GM10266 (cell line): ENCODE results near the gene LRRC36.

Source experiments
- DNase-seq: peaks from one replicate; pipeline ENCODE4 v3.0.0; 2012; ENCODE audit errors: extremely low spot score
- CTCF ChIP-seq: IDR thresholded peaks from 2 replicates; pipeline ENCODE4 v1.5.1; 2012; ENCODE audit warnings: mild to moderate bottlenecking, low read depth; ENCODE audit not compliant: control insufficient read depth, insufficient read depth; ENCODE audit errors: missing control alignments

LRRC36 gene

GRCh38 chr16:67417333-67418061 lies 90.9 kb downstream of the LRRC36 start:
- TF ChIP-seq CTCF = no peak
- no peak for DNase-seq

DNA sequence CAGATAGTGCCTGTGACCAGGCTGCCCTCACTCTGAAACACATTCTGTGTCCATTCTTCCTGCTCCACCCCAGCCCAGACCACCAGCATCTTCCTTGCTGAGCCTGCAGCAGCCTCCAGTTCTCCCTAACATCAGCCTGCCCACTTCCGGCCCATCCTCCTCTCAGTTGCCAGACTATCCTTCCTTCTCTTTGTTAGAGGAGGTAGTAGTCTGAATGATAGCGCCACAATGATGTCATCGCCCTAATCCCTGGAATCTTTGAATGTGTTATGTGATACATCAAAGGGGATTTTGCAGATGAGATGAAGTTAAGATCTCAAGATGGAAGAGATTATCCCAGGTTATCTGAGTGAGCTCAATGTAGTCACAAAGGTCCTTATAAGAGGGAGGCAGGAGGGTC lies 92.9 kb downstream of the LRRC36 start:
- DNase-seq = no peak
- TF ChIP-seq CTCF = no peak

- DNase-seq = no peak
Observed at GRCh38 chr16:67419931-67420330, 93.3 kb downstream of the LRRC36 start.

GRCh38 chr16:67421030-67421429 lies 94.4 kb downstream of the LRRC36 start:
- TF ChIP-seq CTCF = no peak
- no peak for DNase-seq

More at GRCh38 chr16:67419931-67420330, 93.3 kb downstream of the LRRC36 start:
- no peak for TF ChIP-seq CTCF

DNA sequence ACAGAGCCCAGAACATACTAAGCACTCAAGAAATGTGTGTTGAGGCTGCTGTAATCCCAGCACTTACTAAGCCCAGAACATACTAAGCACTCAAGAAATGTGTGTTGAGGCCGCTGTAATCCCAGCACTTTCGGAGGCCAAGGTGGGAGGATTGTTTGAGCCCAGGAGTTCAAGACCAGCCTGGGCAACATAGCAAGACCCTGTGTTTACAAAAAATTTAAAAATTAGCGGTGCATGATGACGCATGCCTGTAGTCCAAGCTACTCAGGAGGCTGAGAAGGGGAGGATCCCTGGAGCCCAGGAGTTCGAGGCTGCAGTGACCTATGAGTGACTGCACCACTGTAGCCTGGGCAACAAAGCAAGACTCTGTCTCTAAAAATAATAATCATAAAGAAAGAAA lies 96.4 kb downstream of the LRRC36 start:
- no peak for TF ChIP-seq CTCF
- no peak for DNase-seq

- no peak for TF ChIP-seq CTCF
- no peak for DNase-seq
Observed at GRCh38 chr16:67423611-67424260, 97.1 kb downstream of the LRRC36 start.

DNA sequence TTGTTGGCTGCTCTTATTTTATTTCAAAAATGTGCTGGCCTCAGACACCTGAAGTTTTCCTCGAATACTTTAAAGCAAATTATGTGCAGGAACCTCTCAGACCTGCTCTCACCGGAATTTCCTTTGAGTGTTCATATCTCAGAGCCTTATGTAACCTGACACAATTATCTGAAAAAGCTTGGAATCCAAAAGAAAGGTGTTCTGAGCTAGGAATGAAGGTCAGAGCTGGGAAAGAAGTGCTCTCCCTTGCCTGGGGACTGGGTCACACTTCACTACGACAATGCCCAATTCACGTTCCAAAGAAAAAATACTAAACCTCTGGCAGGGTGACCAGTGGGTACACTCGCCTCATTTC lies 97.6 kb downstream of the LRRC36 start:
- DNase-seq = no peak
- TF ChIP-seq CTCF = no peak
